ENCODE results near the gene EYA2.

The EYA2 gene

DNA sequence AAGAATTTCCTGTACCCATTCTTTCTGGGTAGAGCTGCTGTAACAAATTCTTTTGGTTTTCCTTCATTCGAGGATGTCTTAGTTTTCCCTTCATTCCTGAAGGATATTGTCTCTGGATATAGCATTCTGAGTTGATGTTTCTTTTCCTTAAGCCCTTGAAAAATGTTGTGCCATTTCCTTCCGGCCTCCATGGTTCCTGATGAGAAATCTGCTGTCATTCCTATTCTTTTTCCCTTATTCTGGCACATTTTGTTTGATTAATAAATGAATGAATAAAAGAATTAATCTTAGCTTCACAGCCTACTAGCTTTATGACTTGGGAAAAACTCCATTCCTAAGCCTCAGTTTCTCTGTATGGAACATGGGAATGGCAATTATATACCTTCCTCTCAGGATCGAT lies 173.1 kb downstream of the EYA2 start:
- peaks cover 23% of the 10 kb centered on the region for H3K9me3 ChIP-seq (ENCODE audit: insufficient read depth, low read length)
- DNase-seq (ENCODE audit: low read depth, low spot score): no peak
- TF ChIP-seq YY1 (IDR thresholded peaks at IDR 0.05; ENCODE audit: insufficient read depth, insufficient read length) (no peak), ZNF274 (IDR thresholded peaks at IDR 0.05; ENCODE audit: low read depth, low read length) (no peak), SUZ12 (IDR thresholded peaks at IDR 0.05; ENCODE audit: extremely low read depth, insufficient read depth, insufficient read length) (no peak)
- no peak overlapping the region for H3K9ac ChIP-seq (ENCODE audit: insufficient read length, low read depth)
- no peaks in the 10 kb centered on the region for H3K36me3 ChIP-seq (ENCODE audit: insufficient read depth, insufficient read length, low read length)
- no peak overlapping the region for H3K4me3 ChIP-seq (ENCODE audit: insufficient read length, low read depth)
- no peaks in the 10 kb centered on the region for H3K27me3 ChIP-seq (ENCODE audit: insufficient read depth, insufficient read length)
- H3K4me1 ChIP-seq (ENCODE audit: insufficient read depth, insufficient read length): no peaks in the 10 kb centered on the region

DNA sequence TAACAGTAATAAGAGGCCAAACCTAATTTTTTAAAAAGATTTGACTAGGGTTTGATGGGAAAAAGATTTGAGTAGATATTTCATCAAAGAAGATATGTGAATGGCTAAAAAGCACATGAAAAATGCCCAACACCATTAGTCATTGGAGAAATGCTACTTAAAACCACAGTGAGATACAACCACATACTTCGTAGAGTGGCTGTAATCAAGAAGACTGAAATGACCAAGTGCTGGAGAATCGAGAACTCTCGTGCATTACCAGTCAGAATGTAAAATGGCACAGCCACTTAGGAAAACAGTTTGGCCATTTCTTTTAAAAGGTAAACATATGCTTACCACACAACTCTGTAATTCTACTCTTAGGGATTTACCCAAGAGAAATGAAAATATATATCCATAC lies 175.5 kb downstream of the EYA2 start:
- Histone ChIP-seq H3K4me3 (ENCODE audit: insufficient read length, low read depth) (no peak overlapping the region), H3K27me3 (ENCODE audit: insufficient read depth, insufficient read length) (no peaks in the 10 kb centered on the region), H3K9me3 (ENCODE audit: insufficient read depth, low read length) (peaks cover 23% of the 10 kb centered on the region), H3K9ac (ENCODE audit: insufficient read length, low read depth) (no peak overlapping the region), H3K4me1 (ENCODE audit: insufficient read depth, insufficient read length) (no peaks in the 10 kb centered on the region), H3K36me3 (ENCODE audit: insufficient read depth, insufficient read length, low read length) (no peaks in the 10 kb centered on the region)
- no peak for DNase-seq (ENCODE audit: low read depth, low spot score)
- TF ChIP-seq SUZ12 (IDR thresholded peaks at IDR 0.05; ENCODE audit: extremely low read depth, insufficient read depth, insufficient read length) (no peak), ZNF274 (IDR thresholded peaks at IDR 0.05; ENCODE audit: low read depth, low read length) (no peak), YY1 (IDR thresholded peaks at IDR 0.05; ENCODE audit: insufficient read depth, insufficient read length) (no peak)

DNA sequence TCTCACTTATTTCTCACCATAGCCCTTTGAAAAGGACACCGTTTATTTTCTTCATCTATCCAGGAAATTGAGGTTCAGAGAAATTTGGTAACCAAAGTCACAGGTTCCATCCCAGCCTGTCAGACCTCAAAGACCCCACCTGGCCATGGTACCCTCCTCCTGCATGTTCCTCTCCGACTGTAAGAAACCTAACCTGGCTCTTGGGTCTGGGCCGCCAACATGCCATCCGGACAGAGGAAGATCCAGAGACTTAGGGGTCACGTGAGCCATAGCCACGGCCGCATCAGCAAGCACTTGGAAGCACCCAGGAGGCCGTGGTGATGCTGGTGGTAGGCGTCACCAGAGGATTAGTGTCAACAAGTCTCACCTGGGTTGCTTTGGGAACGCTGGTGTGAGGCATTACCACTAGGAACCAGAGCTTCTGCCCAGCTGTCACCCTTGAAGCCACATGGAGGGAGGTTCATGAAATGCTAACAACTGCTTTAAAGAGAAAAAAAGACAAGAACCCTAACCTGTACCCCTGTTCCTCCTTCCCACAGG lies 177.1 kb downstream of the EYA2 start:
- TF ChIP-seq SUZ12 (IDR thresholded peaks at IDR 0.05; ENCODE audit: extremely low read depth, insufficient read depth, insufficient read length): no peak
- TF ChIP-seq ZNF274 (IDR thresholded peaks at IDR 0.05; ENCODE audit: low read depth, low read length): no peak
- TF ChIP-seq YY1 (IDR thresholded peaks at IDR 0.05; ENCODE audit: insufficient read depth, insufficient read length): no peak
- Histone ChIP-seq H3K27me3 (ENCODE audit: insufficient read depth, insufficient read length) (no peaks in the 10 kb centered on the region), H3K9ac (ENCODE audit: insufficient read length, low read depth) (no peak overlapping the region), H3K4me1 (ENCODE audit: insufficient read depth, insufficient read length) (no peaks in the 10 kb centered on the region), H3K36me3 (ENCODE audit: insufficient read depth, insufficient read length, low read length) (no peaks in the 10 kb centered on the region), H3K4me3 (ENCODE audit: insufficient read length, low read depth) (no peak overlapping the region), H3K9me3 (ENCODE audit: insufficient read depth, low read length) (peaks cover 30% of the 10 kb centered on the region)
- DNase-seq (ENCODE audit: low read depth, low spot score): no peak

DNA sequence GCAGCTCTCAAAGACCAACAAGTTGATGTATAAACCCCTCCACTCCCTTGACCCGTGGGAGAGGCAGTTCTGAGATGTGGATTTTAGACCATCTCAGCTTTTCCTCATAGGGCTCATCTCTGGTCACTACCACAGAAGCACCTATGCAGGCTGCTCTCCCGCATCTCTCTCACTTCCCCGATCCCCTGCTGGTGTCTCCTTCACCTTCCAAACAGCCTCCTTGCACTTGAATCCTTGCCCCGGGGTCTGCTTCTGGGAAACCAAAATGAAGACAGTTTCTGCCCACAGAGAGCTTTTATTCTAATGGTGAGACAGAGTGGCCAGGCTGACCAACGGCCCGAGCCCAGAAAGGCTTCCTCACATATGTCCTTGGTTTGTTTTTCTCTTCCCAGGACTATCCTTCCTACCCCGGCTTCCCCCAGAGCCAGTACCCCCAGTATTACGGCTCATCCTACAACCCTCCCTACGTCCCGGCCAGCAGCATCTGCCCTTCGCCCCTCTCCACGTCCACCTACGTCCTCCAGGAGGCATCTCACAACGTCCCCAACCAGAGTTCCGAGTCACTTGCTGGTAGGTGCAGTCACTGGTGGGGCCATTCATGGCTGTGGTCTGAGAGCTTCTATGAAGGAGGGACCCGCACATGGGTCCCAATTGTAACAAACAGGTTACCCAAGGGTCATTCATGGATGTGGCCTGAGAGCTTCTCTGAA lies 179.3 kb downstream of the EYA2 start:
- Histone ChIP-seq H3K9me3 (ENCODE audit: insufficient read depth, low read length) (peaks cover 14% of the 10 kb centered on the region; the same call in 1 of the 2 replicates), H3K4me3 (ENCODE audit: insufficient read length, low read depth) (no peak overlapping the region), H3K27me3 (ENCODE audit: insufficient read depth, insufficient read length) (no peaks in the 10 kb centered on the region), H3K4me1 (ENCODE audit: insufficient read depth, insufficient read length) (no peaks in the 10 kb centered on the region), H3K9ac (ENCODE audit: insufficient read length, low read depth) (no peak overlapping the region), H3K36me3 (ENCODE audit: insufficient read depth, insufficient read length, low read length) (no peaks in the 10 kb centered on the region)
- no peak for DNase-seq (ENCODE audit: low read depth, low spot score)
- no peak for TF ChIP-seq YY1 (IDR thresholded peaks at IDR 0.05; ENCODE audit: insufficient read depth, insufficient read length)

DNA sequence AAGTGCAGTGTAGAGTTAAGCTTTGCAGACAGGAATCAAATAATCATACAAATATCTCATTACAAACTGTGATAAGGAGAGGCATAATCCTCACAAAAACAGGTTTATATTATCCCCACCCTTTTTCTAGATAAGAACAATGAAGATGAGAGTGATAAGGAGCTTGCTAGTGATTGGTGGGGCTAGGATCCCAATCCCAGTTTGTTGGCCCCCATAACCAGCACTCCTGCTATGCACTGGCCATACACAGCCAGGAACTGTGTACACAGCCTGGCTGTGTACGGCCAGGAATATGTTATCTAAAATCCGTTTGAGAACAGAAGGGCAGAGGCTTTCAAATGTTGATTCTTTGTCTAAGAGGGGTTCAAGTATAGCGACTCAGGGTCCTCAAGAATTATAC lies 180.6 kb downstream of the EYA2 start:
- Histone ChIP-seq H3K4me3 (ENCODE audit: insufficient read length, low read depth) (no peak overlapping the region), H3K9ac (ENCODE audit: insufficient read length, low read depth) (no peak overlapping the region), H3K9me3 (ENCODE audit: insufficient read depth, low read length) (peaks cover 22% of the 10 kb centered on the region), H3K4me1 (ENCODE audit: insufficient read depth, insufficient read length) (no peaks in the 10 kb centered on the region), H3K27me3 (ENCODE audit: insufficient read depth, insufficient read length) (no peaks in the 10 kb centered on the region), H3K36me3 (ENCODE audit: insufficient read depth, insufficient read length, low read length) (no peaks in the 10 kb centered on the region)
- TF ChIP-seq ZNF274 (IDR thresholded peaks at IDR 0.05; ENCODE audit: low read depth, low read length) (no peak), SUZ12 (IDR thresholded peaks at IDR 0.05; ENCODE audit: extremely low read depth, insufficient read depth, insufficient read length) (no peak), YY1 (IDR thresholded peaks at IDR 0.05; ENCODE audit: insufficient read depth, insufficient read length) (no peak)
- no peak for DNase-seq (ENCODE audit: low read depth, low spot score)

DNA sequence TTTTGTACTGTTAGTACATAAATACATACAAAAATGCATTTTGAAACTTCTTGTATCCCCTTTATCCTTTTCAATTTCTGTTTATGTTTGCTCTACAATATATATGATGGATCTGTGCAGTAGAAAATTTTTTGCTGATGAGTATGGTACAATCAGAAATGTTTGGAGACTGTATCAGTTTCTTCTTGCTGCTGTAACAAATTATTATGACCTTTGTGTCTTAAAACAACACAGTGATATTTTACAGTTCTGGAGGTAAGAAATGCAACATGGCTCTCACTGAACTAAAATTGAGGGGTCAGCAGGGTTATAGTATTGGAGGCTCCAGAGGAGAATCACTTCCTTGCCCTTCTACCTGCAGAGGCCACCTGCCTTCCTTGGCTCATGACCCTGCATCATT lies 184.4 kb downstream of the EYA2 start:
- DNase-seq (ENCODE audit: low read depth, low spot score): no peak
- Histone ChIP-seq H3K4me3 (ENCODE audit: insufficient read length, low read depth) (no peak overlapping the region), H3K9ac (ENCODE audit: insufficient read length, low read depth) (no peak overlapping the region), H3K9me3 (ENCODE audit: insufficient read depth, low read length) (peaks cover 22% of the 10 kb centered on the region), H3K36me3 (ENCODE audit: insufficient read depth, insufficient read length, low read length) (no peaks in the 10 kb centered on the region), H3K27me3 (ENCODE audit: insufficient read depth, insufficient read length) (no peaks in the 10 kb centered on the region), H3K4me1 (ENCODE audit: insufficient read depth, insufficient read length) (no peaks in the 10 kb centered on the region)
- TF ChIP-seq ZNF274 (IDR thresholded peaks at IDR 0.05; ENCODE audit: low read depth, low read length): no peak
- no peak for TF ChIP-seq SUZ12 (IDR thresholded peaks at IDR 0.05; ENCODE audit: extremely low read depth, insufficient read depth, insufficient read length)
- no peak for TF ChIP-seq YY1 (IDR thresholded peaks at IDR 0.05; ENCODE audit: insufficient read depth, insufficient read length)

DNA sequence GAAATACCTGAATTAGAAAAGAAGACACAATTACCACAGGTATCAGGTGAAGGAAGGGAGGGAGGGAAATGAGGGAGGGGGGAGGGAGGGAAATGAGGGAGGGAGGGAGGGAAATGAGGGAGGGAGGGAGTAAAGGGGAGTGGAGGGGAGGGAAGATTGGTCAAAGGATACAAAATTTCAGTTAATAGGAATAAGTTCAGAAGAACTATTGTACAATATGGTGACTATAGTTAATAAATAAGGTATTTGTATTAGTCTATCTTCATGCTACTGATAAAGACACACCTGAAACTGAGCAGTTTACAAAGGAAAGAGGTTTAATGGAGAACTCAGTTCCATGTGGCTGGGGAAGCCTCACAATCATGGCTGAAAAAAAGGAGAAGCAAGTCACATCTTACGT lies 185.7 kb downstream of the EYA2 start:
- peaks cover 22% of the 10 kb centered on the region for H3K9me3 ChIP-seq (ENCODE audit: insufficient read depth, low read length)
- no peak for TF ChIP-seq SUZ12 (IDR thresholded peaks at IDR 0.05; ENCODE audit: extremely low read depth, insufficient read depth, insufficient read length)
- TF ChIP-seq ZNF274 (IDR thresholded peaks at IDR 0.05; ENCODE audit: low read depth, low read length): no peak
- TF ChIP-seq YY1 (IDR thresholded peaks at IDR 0.05; ENCODE audit: insufficient read depth, insufficient read length): no peak
- H3K4me3 ChIP-seq (ENCODE audit: insufficient read length, low read depth): no peak overlapping the region
- H3K9ac ChIP-seq (ENCODE audit: insufficient read length, low read depth): no peak overlapping the region
- H3K27me3 ChIP-seq (ENCODE audit: insufficient read depth, insufficient read length): no peaks in the 10 kb centered on the region
- no peaks in the 10 kb centered on the region for H3K4me1 ChIP-seq (ENCODE audit: insufficient read depth, insufficient read length)
- DNase-seq (ENCODE audit: low read depth, low spot score): no peak
- H3K36me3 ChIP-seq (ENCODE audit: insufficient read depth, insufficient read length, low read length): no peaks in the 10 kb centered on the region
